Measurements from ENCODE around the gene TH. TPM values are rescaled to one million over a fixed set of nuclear protein-coding genes. Genes with fewer than 3 reads are reported as not detected.

Gene TH
- total and polyA plus RNA-seq, 9 of the 15 experiments (the other 6 are each of a cell fraction or from before 2014, with no cell fraction given): not detected

DNA sequence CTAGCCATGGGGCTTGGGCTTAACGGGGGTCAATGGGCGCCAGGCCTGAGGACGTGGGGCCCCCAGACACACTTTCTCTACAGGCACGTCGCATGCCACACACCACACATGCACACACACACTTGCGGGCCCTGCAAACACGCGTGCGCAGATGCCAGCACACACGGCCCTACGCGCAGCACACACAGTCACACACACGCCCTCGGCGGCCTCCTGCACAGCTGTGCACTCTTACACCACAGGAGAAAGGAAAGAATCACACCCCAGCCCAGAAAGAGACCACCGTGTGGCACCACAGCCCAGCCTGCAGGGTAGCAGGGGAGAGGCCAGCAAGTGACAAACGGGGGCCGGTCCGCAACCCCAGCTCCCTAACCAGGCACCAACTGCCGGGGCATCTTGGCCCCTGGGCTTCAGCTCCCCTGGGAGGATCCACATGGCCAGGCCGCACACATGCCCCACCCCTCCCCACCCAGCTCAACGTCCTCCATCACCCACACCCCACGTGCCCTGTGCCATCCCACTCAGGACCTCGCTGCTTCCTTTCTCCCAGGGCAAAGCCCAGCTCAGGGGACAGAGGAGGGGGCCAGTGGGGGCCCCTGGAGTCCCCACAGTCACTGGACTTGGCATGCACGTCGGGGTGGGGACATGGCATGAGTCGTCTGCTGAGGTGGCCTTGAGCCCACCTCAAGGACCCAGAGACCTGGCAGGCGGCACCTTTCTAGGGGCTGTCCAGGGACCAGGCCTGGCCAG is 26.3 kb upstream of the TH start:
- in situ Hi-C loops (cut with MboI): no loop called here
- Histone ChIP-seq H3K4me1 (replicated peaks in 1 of 2; ENCODE audit: control insufficient read depth in 2 of 2, insufficient read depth in 2 of 2, low read length in 2 of 2) (peaks cover 2 to 71% of the 10 kb centered on the region in 2 experiments; a peak in 3 of 5 replicates), H3K27me3 (ENCODE audit: control insufficient read depth in 2 of 2, insufficient read depth in 2 of 2, low read length in 2 of 2) (peaks cover 0 to 26% of the 10 kb centered on the region in 2 experiments; a peak in 2 of 5 replicates), H3K4me3 (no peak overlapping the region), H3K9me3 (replicated peaks; ENCODE audit: control insufficient read depth, insufficient read depth, low read depth, low read length) (no peaks in the 10 kb centered on the region), H3K79me2 (ENCODE audit: control insufficient read depth, insufficient read depth, low read length) (no peaks in the 10 kb centered on the region), H3K9me1 (ENCODE audit: control insufficient read depth, insufficient read depth, low read length) (no peaks in the 10 kb centered on the region), H3K9ac (ENCODE audit: insufficient read depth in 1 of 2, low read depth in 2 of 2, low read length in 2 of 2) (no peak overlapping the region), H2AFZ (ENCODE audit: low read depth, low read length) (no peak overlapping the region), H4K20me1 (replicated peaks; ENCODE audit: control insufficient read depth, insufficient read depth, low read length) (peaks cover 4% of the 10 kb centered on the region), H3K27ac (ENCODE audit: extremely low read depth, low read depth, low read length) (no peak overlapping the region), H3K4me2 (ENCODE audit: insufficient read depth, low read length) (no peak overlapping the region), H3K36me3 (ENCODE audit: control insufficient read depth, insufficient read depth, low read length) (no peaks in the 10 kb centered on the region)
- FAIRE-seq: no peak
- WGBS (ENCODE audit: insufficient coverage, low coverage, missing lambda C conversion rate): 14% methylated on average over 13 of the region's 28 CpGs
- ChIA-PET CTCF (ENCODE audit: low intra/inter-chr PET ratio) (interaction anchor here (0.8 to 3.2 kb wide), 6 partner anchors 13 to 222 kb away, joined by 3 to 41 read pairs (median 5); no protein-coding TSS in a partner anchor), POLR2A (interaction anchor here (0.8 to 1.0 kb wide), 2 partner anchors 104 to 223 kb away, joined by 3 to 4 read pairs; no protein-coding TSS in a partner anchor)
- BruUV-seq (replicated peaks): no TSS peak
- intact Hi-C loops (cut with micrococcal nuclease): loop anchor here (1.0 to 10.0 kb wide), 3 partner anchors 101 to 337 kb away; no protein-coding TSS in a partner anchor
- no peak for DNase-seq (ENCODE audit: extremely low read depth in 1 of 4, low spot score in 3 of 4)
- no peak for ATAC-seq
- no peak for TF ChIP-seq SMC3 (conservative IDR thresholded peaks at IDR 0.05; ENCODE audit: insufficient read depth, low read depth, low read length)
- TF ChIP-seq, protein P1, sequence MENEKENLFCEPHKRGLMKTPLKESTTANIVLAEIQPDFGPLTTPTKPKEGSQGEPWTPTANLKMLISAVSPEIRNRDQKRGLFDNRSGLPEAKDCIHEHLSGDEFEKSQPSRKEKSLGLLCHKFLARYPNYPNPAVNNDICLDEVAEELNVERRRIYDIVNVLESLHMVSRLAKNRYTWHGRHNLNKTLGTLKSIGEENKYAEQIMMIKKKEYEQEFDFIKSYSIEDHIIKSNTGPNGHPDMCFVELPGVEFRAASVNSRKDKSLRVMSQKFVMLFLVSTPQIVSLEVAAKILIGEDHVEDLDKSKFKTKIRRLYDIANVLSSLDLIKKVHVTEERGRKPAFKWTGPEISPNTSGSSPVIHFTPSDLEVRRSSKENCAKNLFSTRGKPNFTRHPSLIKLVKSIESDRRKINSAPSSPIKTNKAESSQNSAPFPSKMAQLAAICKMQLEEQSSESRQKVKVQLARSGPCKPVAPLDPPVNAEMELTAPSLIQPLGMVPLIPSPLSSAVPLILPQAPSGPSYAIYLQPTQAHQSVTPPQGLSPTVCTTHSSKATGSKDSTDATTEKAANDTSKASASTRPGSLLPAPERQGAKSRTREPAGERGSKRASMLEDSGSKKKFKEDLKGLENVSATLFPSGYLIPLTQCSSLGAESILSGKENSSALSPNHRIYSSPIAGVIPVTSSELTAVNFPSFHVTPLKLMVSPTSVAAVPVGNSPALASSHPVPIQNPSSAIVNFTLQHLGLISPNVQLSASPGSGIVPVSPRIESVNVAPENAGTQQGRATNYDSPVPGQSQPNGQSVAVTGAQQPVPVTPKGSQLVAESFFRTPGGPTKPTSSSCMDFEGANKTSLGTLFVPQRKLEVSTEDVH (IDR thresholded peaks at IDR 0.05; ENCODE audit: low read depth, partially characterized antibody): no peak
- TF ChIP-seq HDAC1 (IDR thresholded peaks at IDR 0.05): no peak
- no peak for TF ChIP-seq REST (IDR thresholded peaks at IDR 0.05; ENCODE audit: borderline replicate concordance)
- TF ChIP-seq REST (CRISPR knock-in tag; IDR thresholded peaks at IDR 0.05; ENCODE audit: low read depth): no peak
- no peak for TF ChIP-seq POLR2B (IDR thresholded peaks at IDR 0.05; ENCODE audit: low read depth, partially characterized antibody)
- no peak for TF ChIP-seq ZBTB8A (IDR thresholded peaks at IDR 0.05; ENCODE audit: partially characterized antibody)
- no peak for TF ChIP-seq ZNF76 (CRISPR knock-in tag; IDR thresholded peaks at IDR 0.05; ENCODE audit: borderline replicate concordance)
- no peak for TF ChIP-seq STAT5A (IDR thresholded peaks at IDR 0.05; ENCODE audit: borderline replicate concordance, low read length)

All from K562 (cell line).